HG02840 (cell line): ENCODE measurements around the gene OR4C13.
"Not testable (repeated sequence)": the region's sequence is repeated elsewhere in the genome, so short reads cannot be mapped to it uniquely, and the experiment has no call there.

ENCODE experiments used
- ATAC-seq: cut with Tn5 transposase; IDR thresholded peaks from one replicate; pipeline ENCODE4 v1.9.1; 2021; ENCODE audit warnings: mild to moderate bottlenecking, moderate library complexity, moderate number of reproducible peaks; ENCODE audit not compliant: unreplicated experiment, low FRiP score

OR4C13 gene

GRCh38 chr11:49952091-49952490 lies at the start of gene OR4C13:
OR4C13 (plus strand) TSS chr11:49952391; CDS start chr11:49952423, 32 bp downstream.
- ATAC-seq = no peak

- not testable (repeated sequence) for ATAC-seq
Measured at GRCh38 chr11:49911516-49911915, 40.7 kb upstream of the OR4C13 start.

- ATAC-seq = not testable (repeated sequence)
Measured at GRCh38 chr11:49948701-49949100, 3.5 kb upstream of the OR4C13 start.

GRCh38 chr11:49973439-49973838 lies 21.2 kb downstream of the OR4C13 start:
- ATAC-seq = not testable (repeated sequence)

GRCh38 chr11:49982435-49982834 lies 30.2 kb downstream of the OR4C13 start, which contains the start of gene OR4C12:
OR4C12 (minus strand) TSS chr11:49982535; CDS start chr11:49982501, 34 bp downstream.
- not testable (repeated sequence) for ATAC-seq

- no peak for ATAC-seq
Measured at GRCh38 chr11:49995565-49995964, 43.4 kb downstream of the OR4C13 start.
